Psoas muscle (tissue), 8 donors: ENCODE measurements around the gene ADCYAP1. TPM values are rescaled to one million over a fixed set of nuclear protein-coding genes. Genes with fewer than 3 reads are reported as not detected.

Experiments
- ATAC-seq, 4 donors: fragments of 200-7000 bp; cut with Tn5 transposase; one replicate each; pipeline ENCODE4 v1.9.1; 2020; ENCODE audit warnings: moderate library complexity in 3 of 4, mild to moderate bottlenecking in 2 of 4
- DNase-seq, 2 donors: peaks; one replicate each; pipeline ENCODE4 v3.0.0-alpha.2; 2020
- H3K27ac ChIP-seq: fragments of 200-600 bp; one replicate; pipeline ENCODE4 v1.8.0; 2022
- H3K27me3 ChIP-seq, 3 donors: fragments of 200-600 bp in 1 of 3; one replicate each; pipeline versions ENCODE4 v1.6.1 to v1.8.0; 2013 to 2022; ENCODE audit warnings: low read length in 2 of 3, mild to moderate bottlenecking in 2 of 3, moderate library complexity in 1 of 3; ENCODE audit not compliant: insufficient read depth in 3 of 3
- H3K36me3 ChIP-seq, 2 donors: fragments of 200-600 bp in 1 of 2; one replicate each; pipeline versions ENCODE4 v1.6.1 to v1.8.0; 2013 to 2022; ENCODE audit warnings: low read depth in 1 of 2, mild to moderate bottlenecking in 1 of 2, moderate library complexity in 1 of 2; ENCODE audit not compliant: insufficient read depth in 1 of 2
- H3K4me1 ChIP-seq: fragments of 200-600 bp; one replicate; pipeline ENCODE4 v1.8.0; 2022
- H3K4me3 ChIP-seq: fragments of 200-600 bp; one replicate; pipeline ENCODE4 v1.8.0; 2022; ENCODE audit warnings: mild to moderate bottlenecking
- H3K9me3 ChIP-seq: fragments of 200-600 bp; one replicate; pipeline ENCODE4 v1.8.0; 2022
- WGBS, 3 donors: extraction: QIAGEN DNeasy Blood & Tissue Kit; methylation state at CpG; one replicate each; pipeline versions ENCODE4 v1.1.6 to v1.1.7; 2013; 5-methylcytosine and 5-hydroxymethylcytosine counted together
- intact Hi-C, 2 donors: fragments of 100-400 bp; cut with DNase I; formaldehyde crosslinking; loops; one replicate each; pipeline versions ENCODE4 v1.11.0 to v1.14.2; 2022
- polyA plus RNA-seq, 3 donors: library from polyadenylated mRNA; stranded (reverse); fragments of 200-250 nt; gene quantifications; one replicate each; pipeline ENCODE4 v1.2.3, GENCODE V29; 2013
- total RNA-seq, 4 donors: library from RNA; stranded (reverse); fragmentation: NEBNext Ultra II Directional in 2 of 4; extraction: Animal tissue kit (Norgen Biotek cat#: 25700) in 2 of 4; gene quantifications; one replicate each; pipeline versions ENCODE4 v1.2.1 to v1.2.4, GENCODE V29; 2021 to 2023
- TF ChIP-seq, protein P1 (sequence below): fragments of 200-600 bp; IDR thresholded peaks from one replicate; pipeline ENCODE4 v1.8.0; 2022; ENCODE audit warnings: antibody characterized with exemption
- donor health status: healthy with polysubstance abuse.
- donor health status: DM: no; HTN: no; CAD: no; lungs with moderate emphysema.
- donor health status: Bipolar disorder and iron deficiency.
- donor health status: healthy.
- donor health status: DM: yes; HTN: yes; CAD: no.
- donor health status: DM: no; HTN: no; CAD: no.
- donor health status: DM: no; HTN: no; CAD: no.
- donor health status: DM: yes; HTN: yes; CAD: no.

The ADCYAP1 gene
- total and polyA plus RNA-seq, 7 donors: 0.03 to 0.21 (median 0.05) TPM; not detected in 3

- Histone ChIP-seq H3K27ac (no peak overlapping the region), H3K36me3 (no peaks in the 10 kb centered on the region), H3K4me1 (no peaks in the 10 kb centered on the region), H3K9me3 (no peaks in the 10 kb centered on the region), H3K27me3 (no peaks in the 10 kb centered on the region), H3K4me3 (no peak overlapping the region)
- ATAC-seq (no peak), DNase-seq (no peak)
- WGBS, 3 donors: 69 to 77% (median 77%) methylated on average over 2 of the region's 2 CpGs
- TF ChIP-seq, protein P1, sequence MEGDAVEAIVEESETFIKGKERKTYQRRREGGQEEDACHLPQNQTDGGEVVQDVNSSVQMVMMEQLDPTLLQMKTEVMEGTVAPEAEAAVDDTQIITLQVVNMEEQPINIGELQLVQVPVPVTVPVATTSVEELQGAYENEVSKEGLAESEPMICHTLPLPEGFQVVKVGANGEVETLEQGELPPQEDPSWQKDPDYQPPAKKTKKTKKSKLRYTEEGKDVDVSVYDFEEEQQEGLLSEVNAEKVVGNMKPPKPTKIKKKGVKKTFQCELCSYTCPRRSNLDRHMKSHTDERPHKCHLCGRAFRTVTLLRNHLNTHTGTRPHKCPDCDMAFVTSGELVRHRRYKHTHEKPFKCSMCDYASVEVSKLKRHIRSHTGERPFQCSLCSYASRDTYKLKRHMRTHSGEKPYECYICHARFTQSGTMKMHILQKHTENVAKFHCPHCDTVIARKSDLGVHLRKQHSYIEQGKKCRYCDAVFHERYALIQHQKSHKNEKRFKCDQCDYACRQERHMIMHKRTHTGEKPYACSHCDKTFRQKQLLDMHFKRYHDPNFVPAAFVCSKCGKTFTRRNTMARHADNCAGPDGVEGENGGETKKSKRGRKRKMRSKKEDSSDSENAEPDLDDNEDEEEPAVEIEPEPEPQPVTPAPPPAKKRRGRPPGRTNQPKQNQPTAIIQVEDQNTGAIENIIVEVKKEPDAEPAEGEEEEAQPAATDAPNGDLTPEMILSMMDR: no peak
- intact Hi-C loops: no loop called here
These were observed 36.7 kb downstream of the ADCYAP1 start for GRCh38 chr18:941331-941730.

- H3K4me1 ChIP-seq: no peaks in the 10 kb centered on the region
- no peak overlapping the region for H3K4me3 ChIP-seq
- H3K27ac ChIP-seq: no peak overlapping the region
- ATAC-seq: no peak
- TF ChIP-seq, protein P1: no peak
- H3K36me3 ChIP-seq: no peaks in the 10 kb centered on the region
- no peaks in the 10 kb centered on the region for H3K9me3 ChIP-seq
- WGBS, 3 donors: 29 to 43% (median 31%) methylated on average over 1 of the region's 1 CpG
- intact Hi-C loops: no loop called here
- no peak for DNase-seq
- no peaks in the 10 kb centered on the region for H3K27me3 ChIP-seq
These were observed 39.8 kb downstream of the ADCYAP1 start for GRCh38 chr18:944440-944839.

DNA sequence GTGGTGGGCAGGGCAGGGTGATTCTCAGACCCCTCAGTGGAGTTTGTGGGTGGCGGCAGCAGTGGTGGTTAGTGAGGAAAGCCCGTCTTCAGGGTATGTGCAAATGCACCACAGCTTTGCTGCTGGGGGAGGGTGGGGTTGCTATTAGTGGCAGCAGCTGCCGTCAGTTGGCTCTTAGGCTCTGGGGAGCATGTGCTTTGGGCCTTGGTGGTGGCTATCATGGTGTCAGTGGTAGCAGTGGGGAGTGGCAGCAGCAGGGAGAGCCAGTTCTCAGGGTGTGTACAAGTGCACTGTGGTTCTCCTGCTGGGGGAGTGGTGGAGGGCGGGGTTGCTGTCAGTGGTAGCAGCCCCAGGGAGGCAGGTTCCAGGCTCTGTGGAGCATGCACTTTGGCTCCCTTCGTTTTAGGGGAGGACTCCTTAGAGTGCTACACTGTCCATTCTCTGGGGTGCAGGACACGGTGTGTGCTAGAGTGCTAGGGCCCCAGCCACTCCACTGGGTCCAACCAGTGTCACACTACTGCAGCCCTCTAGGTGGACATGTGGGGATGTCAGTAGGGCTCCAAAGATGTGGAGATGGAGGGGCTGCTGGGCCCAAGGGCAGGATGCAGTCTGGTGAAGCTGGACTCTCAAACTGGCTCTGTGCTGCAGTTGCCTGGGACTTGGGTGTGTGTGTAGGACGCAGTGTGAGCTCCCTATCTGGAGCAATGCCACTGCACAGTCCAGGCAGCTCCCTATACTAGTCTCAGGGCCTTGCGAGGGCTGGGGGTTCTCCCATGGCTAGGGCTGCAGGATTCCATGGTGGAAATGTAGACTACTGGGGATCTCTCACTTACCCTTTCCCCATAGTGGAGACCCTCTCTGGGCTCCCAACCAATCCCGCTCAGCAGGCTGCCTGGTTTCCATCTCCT lies 45.3 kb downstream of the ADCYAP1 start:
- WGBS, 3 donors: 64 to 72% (median 72%) methylated on average over 8 to 9 of the region's 9 CpGs
- Histone ChIP-seq H3K27ac (no peak overlapping the region), H3K27me3 (no peaks in the 10 kb centered on the region), H3K4me3 (no peak overlapping the region), H3K9me3 (no peaks in the 10 kb centered on the region), H3K4me1 (no peaks in the 10 kb centered on the region), H3K36me3 (no peaks in the 10 kb centered on the region)
- TF ChIP-seq, protein P1: no peak
- intact Hi-C loops: no loop called here
- no peak for DNase-seq
- ATAC-seq: no peak

GRCh38 chr18:950882-951495 lies 46.3 kb downstream of the ADCYAP1 start:
- Histone ChIP-seq H3K27me3 (no peaks in the 10 kb centered on the region), H3K27ac (no peak overlapping the region), H3K36me3 (no peaks in the 10 kb centered on the region), H3K9me3 (no peaks in the 10 kb centered on the region), H3K4me3 (no peak overlapping the region), H3K4me1 (no peaks in the 10 kb centered on the region)
- WGBS, 3 donors: 66 to 74% (median 73%) methylated on average over 5 of the region's 5 CpGs
- intact Hi-C loops: no loop called here
- no peak for DNase-seq
- ATAC-seq: no peak
- TF ChIP-seq, protein P1: no peak
